ENCODE results near the gene TMEM165. TPM values are rescaled to one million over a fixed set of nuclear protein-coding genes. Genes with fewer than 3 reads are reported as not detected.

The TMEM165 gene
- total RNA-seq, 1 experiment from 2014 or later = 134 TPM

DNA sequence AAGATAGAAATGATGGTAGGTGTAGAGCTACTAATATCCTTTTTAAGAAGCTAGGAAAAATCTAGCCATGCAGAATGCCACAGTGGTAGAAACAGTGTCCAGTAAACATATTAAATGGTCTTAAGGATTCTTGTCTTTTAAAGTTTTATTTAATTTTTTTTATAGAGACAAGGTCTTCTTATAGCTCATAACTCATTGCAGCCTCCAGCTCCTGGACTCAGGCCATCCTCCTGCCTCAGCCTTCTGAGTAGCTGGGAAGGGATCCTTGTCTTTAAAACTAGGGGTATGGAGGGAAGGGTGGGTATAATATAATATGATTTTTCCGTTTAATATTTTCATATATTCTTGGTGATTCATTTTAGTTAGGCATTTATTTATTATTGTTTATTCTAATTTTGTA, 3.8 kb downstream of the TMEM165 start:
- no peak for DNase-seq (ENCODE audit: low read depth)

DNA sequence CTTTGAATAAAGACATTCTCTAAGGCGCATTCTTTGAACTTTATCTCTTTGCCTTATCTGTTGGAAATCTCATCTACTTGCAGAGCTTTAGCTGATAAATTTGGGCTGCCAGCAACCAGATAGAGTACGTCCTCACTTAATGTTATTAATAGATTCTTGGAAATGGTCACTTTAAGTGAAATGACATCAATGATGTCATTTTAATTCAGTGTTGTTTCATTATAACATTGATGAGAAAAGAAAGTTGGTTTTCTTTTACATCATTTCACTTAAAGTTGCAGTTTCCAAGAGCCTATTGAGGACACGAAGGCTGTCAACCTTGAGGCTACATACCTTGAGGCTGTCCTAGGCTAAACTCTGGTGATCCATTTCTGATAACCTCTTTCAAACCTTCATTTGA, 9.3 kb downstream of the TMEM165 start:
- DNase-seq (ENCODE audit: low read depth) = no peak

DNA sequence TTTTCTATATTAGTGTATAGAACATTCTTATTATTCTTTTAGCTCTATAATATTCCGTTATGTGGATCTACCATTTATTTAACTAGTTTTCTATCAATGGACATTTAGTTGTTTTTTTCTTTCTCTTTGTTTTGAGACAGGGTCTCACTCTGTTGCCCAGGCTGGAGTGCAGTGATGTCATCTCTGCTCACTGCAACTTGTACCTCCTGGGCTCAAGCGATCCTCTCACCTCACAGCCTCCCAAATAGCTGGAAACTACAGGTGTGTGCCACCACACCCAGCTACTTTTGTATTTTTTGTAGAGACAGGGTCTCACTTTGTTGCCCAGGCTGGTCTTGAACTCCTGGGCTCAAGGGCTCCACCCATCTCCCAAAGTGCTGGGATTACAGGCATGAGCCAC, 10.8 kb downstream of the TMEM165 start:
- no peak for DNase-seq (ENCODE audit: low read depth)

DNA sequence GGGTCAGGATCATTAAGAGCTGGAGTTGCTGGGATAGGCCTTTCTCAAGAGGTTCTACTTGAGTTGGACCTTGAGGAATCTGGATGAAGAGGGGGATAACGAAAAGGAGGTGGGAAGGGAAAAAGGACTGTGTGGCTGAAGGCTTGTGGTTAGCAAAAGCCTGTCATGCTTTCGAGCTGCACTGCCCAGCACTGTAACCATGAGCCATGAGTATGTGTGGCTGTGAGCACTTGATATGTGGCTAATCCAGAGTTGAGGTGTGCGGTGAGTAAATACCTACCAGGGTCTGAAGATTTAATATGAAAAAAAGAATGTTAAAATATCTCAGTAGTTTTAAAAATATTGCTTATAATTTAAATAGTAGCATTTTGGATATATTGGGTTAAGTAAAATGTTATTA, 11.4 kb downstream of the TMEM165 start:
- no peak for DNase-seq (ENCODE audit: low read depth)

DNA sequence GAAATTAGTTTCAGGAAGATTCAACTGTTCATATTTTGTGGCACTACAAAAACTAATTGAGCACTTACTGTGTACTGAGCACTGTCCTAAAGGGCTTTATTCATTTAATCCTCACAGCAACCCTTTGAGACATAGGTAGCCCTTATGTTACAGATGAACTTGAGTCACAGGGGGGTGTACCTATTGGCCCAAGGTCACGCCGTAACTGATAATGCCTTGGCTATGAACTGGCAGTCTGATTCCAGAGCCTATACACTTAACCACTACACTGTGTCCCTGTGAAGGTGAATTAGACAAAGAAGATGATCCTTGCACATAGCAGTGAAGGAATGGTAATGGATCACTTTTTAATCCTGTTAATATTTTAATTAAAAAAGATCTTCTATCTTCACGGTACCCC, 12.0 kb downstream of the TMEM165 start:
- no peak for DNase-seq (ENCODE audit: low read depth)

DNA sequence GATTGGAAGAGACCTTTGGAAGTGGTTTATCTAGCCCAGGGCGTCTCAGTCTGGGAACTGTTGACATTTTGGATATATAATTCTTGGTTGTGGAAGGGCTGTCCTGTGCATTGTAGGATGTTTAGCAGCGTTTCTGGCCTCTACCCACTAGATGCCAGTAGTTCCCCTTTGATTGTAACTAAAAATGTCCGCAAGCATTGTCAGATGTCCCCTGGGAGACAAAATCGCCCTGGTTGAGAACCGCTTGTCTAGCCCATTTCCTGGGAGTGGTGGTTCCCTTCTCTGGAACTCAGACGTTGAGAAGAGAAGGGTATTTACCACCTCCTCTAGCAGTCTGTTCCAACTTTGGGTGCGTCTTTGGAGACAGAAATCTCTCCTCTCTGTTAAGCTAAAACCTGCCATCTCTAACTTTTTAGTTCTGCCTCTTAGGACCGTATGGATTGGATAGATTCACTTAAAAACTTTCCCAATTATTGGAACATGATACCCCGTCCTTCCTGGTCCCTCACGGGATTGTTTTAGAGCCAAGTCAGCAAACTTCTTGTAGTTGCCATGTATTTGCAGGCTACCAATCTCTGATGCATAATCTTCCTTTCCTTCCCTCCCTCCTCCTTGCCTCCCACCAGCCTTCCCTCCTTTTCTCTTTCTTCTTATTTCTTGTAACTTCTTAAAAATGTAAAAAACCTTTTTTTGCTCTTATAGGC, 13.9 kb downstream of the TMEM165 start:
- DNase-seq (ENCODE audit: low read depth) = no peak

DNA sequence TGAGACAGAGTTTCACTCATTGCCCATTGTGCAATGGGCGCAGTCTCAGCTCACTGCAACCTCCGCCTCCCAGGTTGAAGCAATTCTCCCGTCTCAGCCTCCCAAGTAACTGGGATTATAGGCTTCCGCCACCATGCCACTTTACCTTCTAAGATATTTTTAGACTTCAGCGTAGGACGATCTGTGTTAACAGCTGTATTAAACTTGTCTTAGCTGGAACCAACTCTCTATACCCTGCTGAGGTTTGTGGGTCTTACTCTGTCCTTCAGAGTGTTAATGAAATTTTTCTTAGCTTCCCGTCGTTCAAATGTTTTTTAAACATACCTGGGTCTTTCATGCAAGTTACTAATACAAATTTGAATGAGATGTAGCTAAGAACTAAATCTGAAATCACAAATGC, 14.7 kb downstream of the TMEM165 start:
- no peak for DNase-seq (ENCODE audit: low read depth)

DNA sequence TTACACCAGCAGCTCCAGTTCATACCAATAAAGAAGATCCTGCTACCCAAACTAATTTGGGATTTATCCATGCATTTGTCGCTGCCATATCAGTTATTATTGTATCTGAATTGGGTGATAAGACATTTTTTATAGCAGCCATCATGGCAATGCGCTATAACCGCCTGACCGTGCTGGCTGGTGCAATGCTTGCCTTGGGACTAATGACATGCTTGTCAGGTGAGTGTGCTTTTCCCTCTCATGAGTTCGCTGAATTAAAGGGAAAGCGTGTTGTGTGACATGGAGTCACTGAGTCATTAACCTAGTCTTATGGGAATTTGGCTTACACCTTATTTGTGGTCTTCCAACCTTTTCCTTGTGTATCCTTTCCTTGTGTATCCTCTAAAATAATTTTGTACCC, 15.9 kb downstream of the TMEM165 start:
- no peak for DNase-seq (ENCODE audit: low read depth)

DNA sequence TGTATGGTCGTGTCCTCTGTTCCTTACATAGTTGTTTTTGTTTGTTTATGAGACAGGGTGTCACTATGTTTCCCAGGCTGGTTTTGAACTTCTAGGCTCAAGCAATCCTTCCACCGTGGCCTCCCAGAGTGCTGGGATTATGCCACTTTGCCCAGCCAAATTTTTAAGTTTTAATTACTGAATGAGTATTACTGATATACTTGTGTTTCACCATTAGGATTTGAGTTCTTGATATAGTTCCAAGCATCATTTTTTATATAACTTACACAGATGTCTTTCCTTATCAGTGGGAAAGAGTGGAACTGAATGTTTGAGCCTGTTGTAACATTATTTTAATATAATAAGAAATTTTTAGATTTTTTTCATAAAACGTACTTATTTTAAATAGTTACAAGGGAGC, 20.4 kb downstream of the TMEM165 start:
- DNase-seq (ENCODE audit: low read depth) = no peak

DNA sequence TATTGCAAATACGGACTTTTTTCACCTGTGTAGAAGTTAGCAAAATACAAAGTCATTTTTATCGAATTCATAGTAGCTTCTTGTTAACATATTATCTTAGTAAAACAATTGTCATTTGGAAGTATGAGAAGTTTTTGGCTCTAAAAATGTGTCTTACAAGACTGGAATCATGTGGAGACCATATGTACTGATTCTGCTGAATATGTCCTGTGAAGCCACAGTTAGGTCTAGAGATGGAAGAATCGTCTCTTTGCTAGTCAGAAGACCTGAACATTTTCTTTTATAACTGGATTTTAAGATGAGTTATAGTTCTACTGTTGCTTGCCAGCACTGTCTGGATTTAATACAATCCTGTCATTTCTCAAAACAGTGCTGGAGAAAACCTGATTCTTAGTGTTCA, 29.0 kb downstream of the TMEM165 start:
- no peak for DNase-seq (ENCODE audit: low read depth)

DNA sequence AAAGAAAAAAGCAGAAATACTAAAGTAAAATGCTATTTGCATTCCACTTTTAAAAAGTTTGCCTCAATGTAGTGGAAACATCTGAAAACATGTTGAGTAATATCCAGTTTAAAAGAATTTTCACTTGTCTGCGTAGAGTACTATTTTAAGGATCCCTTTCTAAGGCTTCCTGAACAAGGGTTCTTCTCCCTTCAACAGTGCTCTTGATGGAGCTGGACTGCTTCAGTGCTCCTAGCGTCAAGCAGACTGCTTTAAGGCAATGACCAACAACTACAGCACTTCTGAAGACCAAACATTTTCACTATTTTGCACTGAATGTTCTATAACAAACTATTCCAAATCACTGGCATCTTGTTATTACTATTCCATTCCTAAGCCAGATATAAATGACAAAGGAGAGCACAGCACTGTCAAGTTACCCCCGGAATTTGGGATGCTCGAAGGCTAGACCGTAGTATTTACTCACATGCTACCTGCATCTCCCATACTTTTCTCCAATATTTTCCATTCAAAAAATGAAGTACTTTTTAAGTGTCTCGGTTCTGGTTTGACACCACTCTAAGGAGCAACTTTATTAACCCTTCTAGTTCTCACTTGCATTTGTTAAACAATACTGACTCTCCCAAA, 36.1 kb downstream of the TMEM165 start:
- no peak for DNase-seq (ENCODE audit: low read depth)

DNA sequence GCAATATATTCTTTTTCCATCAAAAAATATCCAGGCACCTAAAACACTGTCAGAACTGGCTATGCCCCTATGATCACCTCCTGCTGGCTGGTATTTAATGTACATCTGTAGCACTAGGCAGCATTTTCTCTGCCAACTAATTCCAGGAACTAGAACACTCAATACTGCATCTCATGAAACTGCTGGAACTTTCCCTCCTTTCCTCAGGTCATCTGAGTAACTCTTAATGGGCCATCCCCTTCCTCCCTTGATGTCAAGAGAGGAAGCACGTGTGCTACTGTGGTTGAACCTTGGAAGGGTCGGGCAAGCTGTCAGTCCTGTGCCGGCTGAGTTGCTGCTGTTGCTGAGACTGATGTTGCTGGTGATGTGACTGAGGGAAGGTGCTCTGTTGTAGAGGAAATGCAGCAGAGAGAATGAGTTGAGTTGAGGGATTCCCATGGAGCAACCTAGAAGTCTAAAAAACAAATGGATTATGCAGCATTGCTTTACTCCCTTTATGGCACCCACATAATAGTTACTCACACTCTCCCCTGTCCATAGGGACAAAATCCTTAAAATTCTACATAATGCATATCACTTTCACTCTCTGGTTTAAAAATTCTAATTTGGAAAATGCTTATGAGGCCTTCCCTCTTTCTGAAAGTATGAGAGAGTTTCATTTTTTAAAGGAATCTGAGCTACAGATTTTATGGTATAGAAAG, 39.5 kb downstream of the TMEM165 start:
- DNase-seq (ENCODE audit: low read depth) = peak; percentile 6

DNA sequence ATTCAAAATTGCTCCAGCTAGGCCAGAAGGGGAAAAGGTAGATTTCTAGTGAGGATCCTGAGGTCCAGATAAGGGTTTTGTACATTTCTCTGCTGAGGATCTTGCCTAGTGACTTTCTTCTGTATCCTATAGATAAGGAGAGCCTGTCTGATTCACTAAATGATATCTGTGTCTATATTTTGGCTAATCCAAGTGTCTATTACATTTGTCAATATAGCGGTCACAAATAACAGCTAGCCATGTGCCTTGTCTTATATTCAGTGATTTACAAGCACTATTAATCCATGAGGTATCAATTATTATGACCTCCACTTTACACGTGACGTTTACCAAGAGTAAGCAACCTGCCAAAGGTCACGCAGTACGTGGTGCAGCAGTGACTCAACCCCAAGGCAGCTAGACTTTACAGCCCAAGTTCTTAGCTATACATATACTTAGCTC, 41.6 kb downstream of the TMEM165 start:
- no peak for DNase-seq (ENCODE audit: low read depth)

DNA sequence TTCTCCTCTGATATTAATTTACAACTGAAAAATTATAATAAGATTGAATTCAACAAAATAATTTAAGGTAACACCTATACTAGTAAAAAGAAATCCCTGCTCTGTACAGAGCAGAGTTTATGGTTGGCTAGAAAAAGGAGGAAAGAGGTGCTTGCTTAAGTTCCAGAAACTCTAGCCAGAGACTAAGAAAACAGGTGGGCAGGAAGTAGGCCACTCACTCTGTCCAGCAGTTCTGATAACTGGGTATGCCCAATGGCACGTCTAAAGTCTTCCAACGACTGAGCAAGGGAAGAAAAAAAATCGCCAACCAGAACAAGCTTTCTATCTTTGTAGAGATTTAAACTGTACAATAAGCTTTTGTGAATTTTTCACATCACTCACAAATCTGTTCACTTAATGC, 42.1 kb downstream of the TMEM165 start:
- DNase-seq (ENCODE audit: low read depth) = no peak

DNA sequence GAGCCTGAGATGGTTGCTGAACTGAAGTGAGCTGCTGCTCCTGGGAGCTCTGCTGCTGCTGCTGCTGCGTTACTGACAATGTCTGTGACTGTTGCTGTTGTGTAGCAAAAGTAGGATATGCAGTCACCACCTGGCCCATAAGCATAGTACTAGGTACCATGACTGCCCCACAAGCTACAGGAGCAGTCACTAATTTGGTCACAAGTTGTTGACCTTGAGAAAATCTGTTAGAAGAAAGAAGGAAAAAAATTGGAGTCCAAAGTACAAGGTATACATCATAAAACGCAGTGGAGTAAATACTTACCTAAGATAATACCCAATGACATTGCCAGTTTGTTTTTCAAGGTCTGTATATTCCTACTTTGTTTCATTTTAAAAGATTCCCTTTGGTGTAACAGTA, 42.6 kb downstream of the TMEM165 start:
- no peak for DNase-seq (ENCODE audit: low read depth)

DNA sequence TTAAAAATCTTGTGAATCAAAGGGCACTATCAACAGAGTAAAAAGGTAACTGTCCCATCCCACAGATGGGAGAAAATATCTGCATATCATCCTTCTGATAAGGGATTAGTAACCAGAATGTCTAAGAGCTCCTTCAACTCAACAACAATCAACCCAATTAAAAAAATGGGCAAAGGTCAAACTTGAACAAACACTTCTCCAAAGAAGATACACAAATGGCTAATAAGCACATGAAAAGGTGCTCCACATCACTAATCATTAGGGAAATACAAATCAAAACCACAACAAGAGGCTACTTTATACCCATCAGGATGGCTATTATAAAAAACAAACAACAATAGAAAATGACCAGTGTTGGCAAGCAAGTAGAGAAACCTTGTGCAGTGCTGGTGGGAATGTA, 43.3 kb downstream of the TMEM165 start:
- no peak for DNase-seq (ENCODE audit: low read depth)

DNA sequence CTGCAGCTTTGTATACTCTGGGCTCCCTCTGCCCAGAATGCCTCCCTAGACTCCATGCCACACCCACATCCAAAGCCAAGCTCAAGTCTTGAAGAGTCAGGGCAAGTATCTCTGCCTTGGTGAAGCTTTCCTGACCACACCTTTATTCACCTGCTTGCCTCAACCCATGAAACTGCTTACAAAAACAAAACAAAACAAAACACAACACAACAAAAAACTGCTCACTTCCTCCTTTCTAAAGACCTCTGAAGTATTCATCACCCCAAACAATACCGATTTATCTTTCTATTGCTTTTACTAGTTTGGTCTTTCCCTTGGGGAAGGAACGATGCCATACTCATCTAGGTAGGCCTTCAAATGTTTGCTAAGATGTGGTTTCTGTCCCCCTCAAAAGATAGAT, 45.0 kb downstream of the TMEM165 start:
- DNase-seq (ENCODE audit: low read depth) = no peak

DNA sequence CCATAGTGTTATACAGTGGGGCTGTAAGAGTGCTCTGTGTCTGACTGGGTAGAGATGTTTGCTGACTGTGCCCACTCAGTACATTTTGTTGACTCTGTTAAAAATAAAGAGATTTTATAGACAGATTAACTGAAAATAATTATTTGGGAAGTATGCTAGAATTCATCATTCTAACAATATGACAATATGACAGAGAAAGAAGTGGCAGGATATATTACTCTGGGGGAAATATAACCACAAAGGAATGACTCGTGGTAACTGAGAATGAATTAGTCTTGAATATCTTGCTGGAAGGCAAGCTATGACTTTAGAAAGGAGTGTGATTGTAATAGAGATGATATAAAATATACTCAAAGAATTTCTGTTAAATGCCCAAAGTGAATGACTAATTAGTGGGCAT, 46.8 kb downstream of the TMEM165 start:
- DNase-seq (ENCODE audit: low read depth) = peak; percentile 44

DNA sequence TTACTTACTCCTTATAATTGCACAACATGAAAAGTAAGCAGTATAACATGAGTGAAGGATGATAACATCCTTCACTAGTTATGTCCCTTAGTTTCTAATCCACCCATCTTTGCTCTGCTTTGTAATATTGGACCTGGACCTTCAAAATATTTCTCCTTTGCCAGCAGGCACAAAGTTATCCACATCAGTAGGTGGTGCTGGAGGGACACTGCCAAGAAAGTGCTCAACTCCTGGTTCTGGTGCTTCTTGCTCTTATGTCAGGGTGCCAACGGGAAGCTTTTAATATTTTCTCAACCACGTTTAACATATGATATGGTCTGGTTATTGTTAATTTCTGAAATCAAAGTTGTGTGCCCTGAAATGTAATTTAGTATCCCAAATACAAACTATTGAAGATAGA, 49.1 kb downstream of the TMEM165 start:
- DNase-seq (ENCODE audit: low read depth) = peak; percentile 29

DNA sequence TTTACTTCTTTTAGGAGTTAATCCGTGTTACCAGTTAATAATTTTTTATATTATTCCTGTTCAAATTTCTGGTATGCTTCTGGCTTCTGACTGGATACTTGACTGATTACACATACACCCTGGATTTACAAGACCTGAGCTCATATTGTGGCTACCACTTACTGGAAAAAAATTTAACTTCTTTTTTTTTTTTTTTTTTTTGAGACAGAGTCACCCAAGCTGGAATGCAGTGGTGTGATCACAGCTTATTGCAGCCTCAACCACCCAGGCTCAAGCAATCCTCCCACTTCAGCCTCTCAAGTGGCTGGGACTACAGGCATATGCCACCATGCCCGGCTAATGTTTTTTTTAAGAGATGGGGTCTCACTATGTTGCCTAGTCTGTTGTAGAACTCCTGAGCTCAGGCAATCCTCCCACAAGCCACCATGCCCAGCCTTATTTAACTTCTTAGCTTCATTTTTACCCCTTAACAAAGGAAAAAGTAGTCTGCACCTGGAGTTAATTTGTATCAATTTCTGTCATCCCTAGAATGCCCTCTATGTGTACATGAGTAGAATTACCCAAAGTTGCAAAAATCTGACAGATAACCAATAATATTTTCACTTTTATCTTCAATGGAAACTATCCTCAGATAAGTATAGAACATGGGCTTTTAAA, 50.3 kb downstream of the TMEM165 start:
- DNase-seq (ENCODE audit: low read depth) = peak; percentile 83

DNA sequence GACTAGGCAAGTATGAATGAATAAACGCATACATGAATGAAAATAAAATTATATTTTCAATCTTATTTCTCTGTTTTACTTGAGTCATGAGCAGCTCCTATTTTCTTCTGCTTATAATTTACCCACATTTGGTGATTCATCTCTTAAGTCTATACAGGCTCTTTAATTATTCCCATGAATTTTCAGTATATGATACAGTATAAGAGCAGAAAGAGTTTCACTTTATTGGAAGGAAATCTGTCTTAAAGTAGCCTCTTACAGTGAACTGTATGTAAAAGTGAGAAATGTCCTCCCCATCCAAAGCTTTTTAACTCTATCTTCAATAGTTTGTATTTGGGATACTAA, 50.8 kb downstream of the TMEM165 start:
- DNase-seq (ENCODE audit: low read depth) = no peak

DNA sequence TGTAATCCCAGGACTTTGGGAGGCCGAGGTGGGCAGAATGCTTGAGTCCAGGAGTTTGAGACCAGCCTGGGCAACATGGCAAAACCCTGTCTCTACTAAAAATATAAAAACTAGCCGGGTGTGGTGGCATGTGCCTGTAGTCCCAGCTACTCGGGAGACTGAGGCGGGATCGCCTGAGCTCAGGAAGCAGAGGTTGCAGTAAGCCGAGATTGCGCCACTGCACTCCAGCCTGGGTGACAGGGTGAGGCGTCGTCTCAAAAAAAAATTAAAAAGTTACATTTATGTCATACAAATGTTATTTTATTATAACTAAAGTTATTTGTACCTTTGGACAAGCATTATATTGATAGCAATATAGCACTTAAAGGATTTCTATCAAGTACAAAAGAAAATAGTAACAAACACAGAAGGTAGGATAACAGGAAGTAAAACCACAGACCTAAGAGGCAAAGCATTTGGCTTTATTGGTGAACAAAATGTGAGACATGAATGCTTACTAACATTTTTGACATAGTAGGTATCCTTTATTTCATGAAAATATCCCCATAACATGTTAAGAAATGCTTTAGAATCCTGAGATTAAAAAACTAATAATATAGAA, 51.5 kb downstream of the TMEM165 start:
- no peak for DNase-seq (ENCODE audit: low read depth)
